B cell (primary cell): ENCODE data around the gene TRAP1. TPM values are rescaled to one million over a fixed set of nuclear protein-coding genes. Genes with fewer than 3 reads are reported as not detected.

Experiments used
- ATAC-seq: fragments of 200-7000 bp; cut with Tn5 transposase; one replicate; pipeline ENCODE4 v1.10.0; 2021; ENCODE audit warnings: low read depth, mild to moderate bottlenecking, moderate number of reproducible peaks, moderate library complexity
- CTCF ChIA-PET: fragments of 350-600 bp; sonication (Branson Sonifier 250); formaldehyde crosslinking; loops from one replicate; lab custom pipeline; 2021; ENCODE audit warnings: antibody characterized with exemption, inconsistent platforms; lab: Charles Lee
- POLR2A ChIA-PET: fragments of 350-600 bp; sonication (Branson Sonifier 250); formaldehyde crosslinking; loops from one replicate; lab custom pipeline; 2021; ENCODE audit warnings: antibody characterized with exemption; lab: Charles Lee
- DNase-seq: peaks from one replicate; pipeline ENCODE4 v3.0.0; 2013
- H2AFZ ChIP-seq: 2 replicates; pipeline ENCODE4 v1.6.1; 2012; ENCODE audit warnings: mild to moderate bottlenecking, low read depth, low read length; ENCODE audit not compliant: insufficient read depth, poor library complexity, severe bottlenecking
- H3K27ac ChIP-seq, 2 donors: 1 replicate in 1 of 2; 2 replicates in 1 of 2; pipeline ENCODE4 v1.5.1; 2012 to 2013; ENCODE audit warnings: low read length in 2 of 2, mild to moderate bottlenecking in 2 of 2, moderate library complexity in 1 of 2
- H3K27me3 ChIP-seq, 4 experiments: fragments of 200-600 bp in 1 of 4; sonication (generic) in 1 of 4; replicated peaks in 1 of 4; 1 replicate in 2 of 4; 2 replicates in 2 of 4; pipeline versions ENCODE4 v1.6.1 to v1.7.0; 2013 to 2016; ENCODE audit warnings: low read length in 3 of 4, mild to moderate bottlenecking in 2 of 4, mixed read lengths in 1 of 4, moderate library complexity in 1 of 4; ENCODE audit not compliant: insufficient read depth in 4 of 4, control insufficient read depth in 3 of 4; ENCODE audit errors: control extremely low read depth in 1 of 4
- H3K36me3 ChIP-seq, 2 experiments: replicated peaks in 1 of 2; 1 replicate in 1 of 2; 2 replicates in 1 of 2; pipeline versions ENCODE4 v1.6.1 to v1.7.1; 2013; ENCODE audit warnings: low read length in 1 of 2; ENCODE audit not compliant: insufficient read depth in 2 of 2, control insufficient read depth in 1 of 2; ENCODE audit errors: control extremely low read depth in 1 of 2, extremely low read depth in 1 of 2
- H3K4me1 ChIP-seq, 2 donors: fragments of 200-600 bp in 1 of 2; sonication (generic) in 1 of 2; 1 replicate in 1 of 2; 2 replicates in 1 of 2; pipeline versions ENCODE4 v1.5.1 to v1.6.1; 2013 to 2017; ENCODE audit warnings: low read length in 2 of 2; ENCODE audit not compliant: control insufficient read depth in 2 of 2, insufficient read depth in 2 of 2
- H3K4me2 ChIP-seq: replicated peaks from 2 replicates; pipeline ENCODE3; 2012; ENCODE audit warnings: mild to moderate bottlenecking, low read depth, low read length; ENCODE audit not compliant: poor library complexity, severe bottlenecking
- H3K4me3 ChIP-seq, 5 experiments: fragments of 200-600 bp in 1 of 5; sonication (generic) in 1 of 5; 1 replicate in 3 of 5; 2 replicates in 2 of 5; pipeline versions ENCODE4 v1.5.1 to v1.7.0; 2011 to 2016; ENCODE audit warnings: low read length in 4 of 5, mild to moderate bottlenecking in 4 of 5, low read depth in 2 of 5, control low read depth in 1 of 5, moderate library complexity in 1 of 5; ENCODE audit not compliant: insufficient read depth in 1 of 5; ENCODE audit errors: control extremely low read depth in 1 of 5, extremely low read depth in 1 of 5
- H3K79me2 ChIP-seq: fragments of 200-600 bp; sonication (generic); one replicate; pipeline ENCODE4 v1.6.0; 2016; ENCODE audit warnings: low read length; ENCODE audit not compliant: control insufficient read depth, insufficient read depth
- H3K9ac ChIP-seq: fragments of 200-600 bp; sonication (generic); 2 replicates; pipeline ENCODE4 v1.6.1; 2017; ENCODE audit warnings: mild to moderate bottlenecking, low read length, moderate library complexity
- H3K9me3 ChIP-seq, 3 donors: one replicate each; pipeline versions ENCODE4 v1.6.1 to v1.7.1; 2013; ENCODE audit warnings: low read length in 2 of 3; ENCODE audit not compliant: control insufficient read depth in 2 of 3, insufficient read depth in 1 of 3; ENCODE audit errors: control extremely low read depth in 1 of 3
- H4K20me1 ChIP-seq: 2 replicates; pipeline ENCODE4 v1.6.0; 2012; ENCODE audit warnings: mild to moderate bottlenecking, low read length; ENCODE audit not compliant: insufficient read depth, control insufficient read depth, poor library complexity, severe bottlenecking
- H3K27ac Mint-ChIP-seq: one replicate; pipeline ENCODE4 v1.8.0; 2021; ENCODE audit warnings: mixed read lengths
- H3K27me3 Mint-ChIP-seq: one replicate; pipeline ENCODE4 v1.8.0; 2021; ENCODE audit warnings: mixed read lengths
- H3K4me1 Mint-ChIP-seq: one replicate; pipeline ENCODE4 v1.8.0; 2021; ENCODE audit warnings: mixed read lengths
- H3K4me3 Mint-ChIP-seq: one replicate; pipeline ENCODE4 v1.8.0; 2021; ENCODE audit warnings: mixed read lengths
- H3K9me3 Mint-ChIP-seq: one replicate; pipeline ENCODE4 v1.8.0; 2022; ENCODE audit warnings: mixed read lengths; ENCODE audit not compliant: insufficient read depth
- CTCF ChIP-seq: fragments of 200-600 bp; IDR thresholded peaks from one replicate; pipeline ENCODE4 v1.8.0; 2022; ENCODE audit warnings: antibody characterized with exemption, mild to moderate bottlenecking
- EZH2 ChIP-seq: IDR thresholded peaks from 2 replicates; pipeline ENCODE4 v1.6.1; 2012; ENCODE audit warnings: borderline replicate concordance, low read depth, mild to moderate bottlenecking, moderate library complexity, low read length; ENCODE audit not compliant: insufficient read depth, poor library complexity, severe bottlenecking
- WGBS: methylation state at CpG from one replicate; pipeline ENCODE4 v1.1.5; 2013; ENCODE audit warnings: missing lambda C conversion rate; ENCODE audit not compliant: insufficient coverage; 5-methylcytosine and 5-hydroxymethylcytosine counted together
- intact Hi-C: fragments of 100-400 bp; cut with micrococcal nuclease; formaldehyde crosslinking; loops from one replicate; pipeline ENCODE4 v1.10.0; 2022
- polyA plus RNA-seq: library from polyadenylated mRNA; depleted of rRNA; stranded (reverse); fragments of >200 nt; gene quantifications from 2 replicates; pipeline ENCODE4 v1.2.3, GENCODE V29; 2012
- total RNA-seq, 2 donors: library from RNA; stranded (reverse); fragments of 120-200 nt in 1 of 2; gene quantifications; 1 replicate in 1 of 2; 2 replicates in 1 of 2; pipeline versions ENCODE4 v1.2.3 to v1.2.4, GENCODE V29; 2013 to 2022

Gene TRAP1
- total and polyA plus RNA-seq, 2 donors (not counting 1 experiment from before 2014, with no cell fraction given), result 51.1 to 88.4 TPM

GRCh38 chr16:3752984-3753383 is 35.7 kb upstream of the TRAP1 start:
- ATAC-seq, result no peak
- H3K4me1 Mint-ChIP-seq, result no peaks in the 10 kb centered on the region
- no peaks in the 10 kb centered on the region for H3K27me3 ChIP-seq
- no peaks in the 10 kb centered on the region for H3K9me3 ChIP-seq
- no peak overlapping the region for H3K27ac ChIP-seq
- H3K4me3 ChIP-seq, result no peak overlapping the region
- no peak overlapping the region for H3K4me2 ChIP-seq
- intact Hi-C loops, result no loop called here
- no peak overlapping the region for H3K9ac ChIP-seq
- no peak overlapping the region for H3K4me3 Mint-ChIP-seq
- DNase-seq, result no peak
- TF ChIP-seq CTCF (no peak), EZH2 (no peak)
- ChIA-PET POLR2A (no interaction called here), CTCF (no interaction called here)
- WGBS, result 98% methylated on average over 15 of the region's 15 CpGs
- H3K79me2 ChIP-seq, result peaks cover 47% of the 10 kb centered on the region
- peaks cover 4 to 83% of the 10 kb centered on the region in 2 experiments for H3K36me3 ChIP-seq
- H3K27ac Mint-ChIP-seq, result no peak overlapping the region
- no peak overlapping the region for H2AFZ ChIP-seq
- no peaks in the 10 kb centered on the region for H3K4me1 ChIP-seq
- no peaks in the 10 kb centered on the region for H3K9me3 Mint-ChIP-seq
- peaks cover 57% of the 10 kb centered on the region for H4K20me1 ChIP-seq
- H3K27me3 Mint-ChIP-seq, result no peaks in the 10 kb centered on the region

- Histone ChIP-seq H2AFZ (no peak overlapping the region), H3K27ac (no peak overlapping the region), H3K9ac (no peak overlapping the region), H3K4me3 (no peak overlapping the region), H3K4me2 (no peak overlapping the region), H4K20me1 (peaks cover 56% of the 10 kb centered on the region), H3K79me2 (peaks cover 45% of the 10 kb centered on the region), H3K36me3 (peaks cover 4 to 79% of the 10 kb centered on the region in 2 experiments), H3K9me3 (no peaks in the 10 kb centered on the region), H3K27me3 (no peaks in the 10 kb centered on the region), H3K4me1 (no peaks in the 10 kb centered on the region)
- H3K27me3 Mint-ChIP-seq, result no peaks in the 10 kb centered on the region
- no peak for TF ChIP-seq EZH2
- no peak for TF ChIP-seq CTCF
- H3K4me3 Mint-ChIP-seq, result no peak overlapping the region
- H3K27ac Mint-ChIP-seq, result no peak overlapping the region
- intact Hi-C loops, result no loop called here
- no peak for DNase-seq
- no peak for ATAC-seq
- CTCF ChIA-PET, result no interaction called here
- 100% methylated on average over 2 of the region's 8 CpGs for WGBS
- no peaks in the 10 kb centered on the region for H3K9me3 Mint-ChIP-seq
- POLR2A ChIA-PET, result interaction anchor here (0.7 kb wide), 1 partner anchor 120 kb away, joined by 4 read pairs; no protein-coding TSS in a partner anchor
- no peaks in the 10 kb centered on the region for H3K4me1 Mint-ChIP-seq
Observed at GRCh38 chr16:3751878-3752277, 34.6 kb upstream of the TRAP1 start.
